Prostate gland (tissue), 2 donors: ENCODE measurements around the gene IL17RE. TPM values are rescaled to one million over a fixed set of nuclear protein-coding genes. Genes with fewer than 3 reads are reported as not detected.

ENCODE experiments used
- DNase-seq: peaks from one replicate; pipeline ENCODE4 v3.0.0-alpha.2; 2019; ENCODE audit warnings: low spot score
- H3K27ac ChIP-seq, 2 donors: fragments of 200-600 bp; sonication (generic); 2 replicates each; pipeline ENCODE4 v1.5.1; 2017 to 2019
- H3K27me3 ChIP-seq: fragments of 200-600 bp; sonication (generic); replicated peaks from 2 replicates; pipeline ENCODE4 v1.5.1; 2019; ENCODE audit not compliant: insufficient read depth
- H3K36me3 ChIP-seq, 2 donors: fragments of 200-600 bp; sonication (generic); 1 replicate in 1 of 2; 2 replicates in 1 of 2; pipeline versions ENCODE4 v1.5.1 to v1.8.1; 2017 to 2019
- H3K4me1 ChIP-seq: fragments of 200-600 bp; sonication (generic); replicated peaks from 2 replicates; pipeline ENCODE4 v1.5.1; 2019
- H3K4me3 ChIP-seq, 2 donors: fragments of 200-600 bp; sonication (generic); 2 replicates each; pipeline ENCODE4 v1.5.1; 2017 to 2019
- H3K9me3 ChIP-seq: fragments of 200-600 bp; sonication (generic); 2 replicates; pipeline ENCODE4 v1.5.1; 2017
- CTCF ChIP-seq, 4 experiments: fragments of 200-600 bp in 2 of 4; fragments of 450-650 bp in 2 of 4; sonication (generic) in 2 of 4; IDR thresholded peaks; 1 replicate in 3 of 4; 2 replicates in 1 of 4; pipeline ENCODE4 v1.5.1; 2016 to 2019; ENCODE audit warnings: antibody characterized with exemption in 4 of 4, mild to moderate bottlenecking in 2 of 4, moderate library complexity in 2 of 4
- POLR2A ChIP-seq: fragments of 450-650 bp; IDR thresholded peaks from one replicate; pipeline ENCODE4 v1.6.1; 2016; ENCODE audit warnings: antibody characterized with exemption, mild to moderate bottlenecking
- POLR2AphosphoS5 ChIP-seq: sonication (generic); formaldehyde crosslinking; IDR thresholded peaks from one replicate; pipeline ENCODE4 v1.6.1; 2017; ENCODE audit warnings: antibody characterized with exemption
- WGBS: methylation state at CpG from one replicate; pipeline ENCODE4 v1.1.5; 2018; 5-methylcytosine and 5-hydroxymethylcytosine counted together
- intact Hi-C: fragments of 100-400 bp; cut with DNase I; formaldehyde crosslinking; loops from one replicate; pipeline ENCODE4 v1.14.2; 2022
- total RNA-seq, 2 donors: library from RNA; depleted of rRNA; stranded (reverse); fragments of >200 nt; gene quantifications; one replicate each; pipeline ENCODE4 v1.1.0, GENCODE V29; 2016

IL17RE gene
- total RNA-seq, 2 donors from 2014 or later, result 10.1 to 28.2 TPM

DNA sequence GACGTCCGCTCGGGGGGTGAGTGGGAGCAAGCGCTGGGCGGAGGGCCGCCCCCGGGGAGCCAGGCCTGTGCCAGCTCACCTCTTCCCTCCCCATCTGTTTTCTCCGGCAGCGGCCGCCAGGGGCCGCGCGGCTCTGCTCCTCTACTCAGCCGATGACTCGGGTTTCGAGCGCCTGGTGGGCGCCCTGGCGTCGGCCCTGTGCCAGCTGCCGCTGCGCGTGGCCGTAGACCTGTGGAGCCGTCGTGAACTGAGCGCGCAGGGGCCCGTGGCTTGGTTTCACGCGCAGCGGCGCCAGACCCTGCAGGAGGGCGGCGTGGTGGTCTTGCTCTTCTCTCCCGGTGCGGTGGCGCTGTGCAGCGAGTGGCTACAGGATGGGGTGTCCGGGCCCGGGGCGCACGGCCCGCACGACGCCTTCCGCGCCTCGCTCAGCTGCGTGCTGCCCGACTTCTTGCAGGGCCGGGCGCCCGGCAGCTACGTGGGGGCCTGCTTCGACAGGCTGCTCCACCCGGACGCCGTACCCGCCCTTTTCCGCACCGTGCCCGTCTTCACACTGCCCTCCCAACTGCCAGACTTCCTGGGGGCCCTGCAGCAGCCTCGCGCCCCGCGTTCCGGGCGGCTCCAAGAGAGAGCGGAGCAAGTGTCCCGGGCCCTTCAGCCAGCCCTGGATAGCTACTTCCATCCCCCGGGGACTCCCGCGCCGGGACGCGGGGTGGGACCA, 30.4 kb downstream of the IL17RE start:
- peak; percentile 63 for DNase-seq
- Histone ChIP-seq H3K4me1 (peaks cover 7% of the 10 kb centered on the region), H3K36me3 (peaks cover 0 to 4% of the 10 kb centered on the region in 2 donors), H3K27me3 (no peaks in the 10 kb centered on the region), H3K27ac (peak overlapping the region; percentile 91 to 93), H3K9me3 (no peaks in the 10 kb centered on the region), H3K4me3 (peak overlapping the region; percentile 56 to 62)
- intact Hi-C loops, result loop anchor here (5.0 kb wide), 1 partner anchor 91 kb away; the partner anchor contains the start of gene RPUSD3
- TF ChIP-seq POLR2A, result no peak
- peak; percentile 27 for TF ChIP-seq POLR2AphosphoS5
- peak; percentile 26 to 89 (median 79) for TF ChIP-seq CTCF (IDR thresholded peaks at IDR 0.05)
- under 1% methylated on average over 42 of the region's 77 CpGs for WGBS

DNA sequence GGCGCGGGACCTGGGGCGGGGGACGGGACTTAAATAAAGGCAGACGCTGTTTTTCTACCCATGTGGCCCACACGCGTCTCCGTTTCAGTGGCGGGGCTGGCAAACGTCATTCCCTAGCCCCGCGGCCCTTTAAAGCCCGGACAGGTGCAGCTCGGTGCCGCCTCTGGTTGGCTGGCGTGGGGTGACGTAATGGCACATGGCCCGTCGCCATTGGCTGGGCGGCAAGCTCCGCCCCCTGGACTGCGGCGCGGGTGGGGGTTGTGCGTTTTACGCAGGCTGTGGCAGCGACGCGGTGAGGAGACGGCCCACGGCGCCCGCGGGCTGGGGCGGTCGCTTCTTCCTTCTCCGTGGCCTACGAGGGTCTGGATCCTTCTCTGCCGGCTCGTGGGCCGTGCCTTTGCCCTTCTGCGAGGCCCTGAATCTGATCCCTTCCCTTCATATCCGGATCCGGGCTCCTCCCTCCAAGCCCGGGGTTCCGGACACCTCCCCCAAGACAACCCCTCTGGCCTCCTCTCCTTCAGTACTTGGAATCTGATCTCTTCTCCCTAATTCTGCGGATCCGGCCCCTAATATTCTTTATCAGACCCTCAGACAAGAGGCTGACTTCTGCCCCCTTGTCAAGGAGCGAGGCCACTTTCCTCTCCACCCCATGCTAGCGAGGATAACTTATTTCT, 31.1 kb downstream of the IL17RE start, which contains the start of gene CRELD1:
TSS of gene CRELD1 (plus strand) at position 274 of the 674 bp plus-strand sequence. CDS start 605 bp downstream, outside the sequence.
- TF ChIP-seq POLR2AphosphoS5 (peak; percentile 94), POLR2A (peak; percentile 85), CTCF (IDR thresholded peaks at IDR 0.05) (no peak)
- H3K9me3 ChIP-seq, result no peaks in the 10 kb centered on the region
- intact Hi-C loops, result loop anchor here (5.0 kb wide), 1 partner anchor 91 kb away; the partner anchor contains the start of gene RPUSD3
- H3K4me1 ChIP-seq, result peaks cover 7% of the 10 kb centered on the region
- peak within 1 kb of the TSS; percentile 91 to 93 for H3K27ac ChIP-seq
- under 1% methylated on average over 48 of the region's 50 CpGs for WGBS
- H3K27me3 ChIP-seq, result no peaks in the 10 kb centered on the region
- H3K36me3 ChIP-seq, result peaks cover 0 to 4% of the 10 kb centered on the region in 2 donors
- H3K4me3 ChIP-seq, result peak within 1 kb of the TSS; percentile 56 to 62
- peak; percentile 93 for DNase-seq

- no peak for DNase-seq
- peaks cover 7% of the 10 kb centered on the region for H3K4me1 ChIP-seq
- intact Hi-C loops, result loop anchor here (5.0 kb wide), 1 partner anchor 92 kb away; the partner anchor contains the start of gene RPUSD3
- 15% methylated on average over 11 of the region's 11 CpGs for WGBS
- H3K27me3 ChIP-seq, result no peaks in the 10 kb centered on the region
- peak overlapping the region; percentile 56 to 62 for H3K4me3 ChIP-seq
- H3K36me3 ChIP-seq, result peaks cover 0 to 4% of the 10 kb centered on the region in 2 donors
- H3K9me3 ChIP-seq, result no peaks in the 10 kb centered on the region
- peak overlapping the region; percentile 91 to 93 for H3K27ac ChIP-seq
- TF ChIP-seq CTCF (IDR thresholded peaks at IDR 0.05), result peak in 3 of 4 experiments; percentile 18 to 30 (median 24)
- TF ChIP-seq POLR2A, result no peak
- no peak for TF ChIP-seq POLR2AphosphoS5
Measured at GRCh38 chr3:9934235-9934621, 31.6 kb downstream of the IL17RE start.

- H3K4me1 ChIP-seq, result peaks cover 7% of the 10 kb centered on the region
- H3K27me3 ChIP-seq, result no peaks in the 10 kb centered on the region
- peaks cover 0 to 4% of the 10 kb centered on the region in 2 donors for H3K36me3 ChIP-seq
- peak overlapping the region in 1 of 2 donors; percentile 62 for H3K4me3 ChIP-seq
- no peak for TF ChIP-seq POLR2A
- TF ChIP-seq CTCF (IDR thresholded peaks at IDR 0.05), result no peak
- no peaks in the 10 kb centered on the region for H3K9me3 ChIP-seq
- no peak for DNase-seq
- peak overlapping the region in 1 of 2 donors; percentile 91 for H3K27ac ChIP-seq
- intact Hi-C loops, result loop anchor here (5.0 kb wide), 1 partner anchor 93 kb away; the partner anchor contains the start of gene RPUSD3
- 56% methylated on average over 4 of the region's 4 CpGs for WGBS
Measured at GRCh38 chr3:9934993-9935392, 32.3 kb downstream of the IL17RE start.
